G401.6 (cell line): ENCODE data around the gene MARCHF11.

Source experiments
- FAIRE-seq: peaks from 2 replicates; lab custom pipeline; 2012; peaks lifted over from hg19 to GRCh38; lab: Jason Lieb, UNC

Gene MARCHF11

GRCh38 chr5:16050414-16050813 is 129.2 kb downstream of the MARCHF11 start:
- FAIRE-seq = no peak

- FAIRE-seq = no peak
Observed at GRCh38 chr5:16049761-16050160, 129.8 kb downstream of the MARCHF11 start.

GRCh38 chr5:16048132-16048531 is 131.5 kb downstream of the MARCHF11 start:
- no peak for FAIRE-seq

GRCh38 chr5:16043349-16043965 is 136.1 kb downstream of the MARCHF11 start:
- no peak for FAIRE-seq

- no peak for FAIRE-seq
Observed at GRCh38 chr5:16037121-16037845, 142.3 kb downstream of the MARCHF11 start.

DNA sequence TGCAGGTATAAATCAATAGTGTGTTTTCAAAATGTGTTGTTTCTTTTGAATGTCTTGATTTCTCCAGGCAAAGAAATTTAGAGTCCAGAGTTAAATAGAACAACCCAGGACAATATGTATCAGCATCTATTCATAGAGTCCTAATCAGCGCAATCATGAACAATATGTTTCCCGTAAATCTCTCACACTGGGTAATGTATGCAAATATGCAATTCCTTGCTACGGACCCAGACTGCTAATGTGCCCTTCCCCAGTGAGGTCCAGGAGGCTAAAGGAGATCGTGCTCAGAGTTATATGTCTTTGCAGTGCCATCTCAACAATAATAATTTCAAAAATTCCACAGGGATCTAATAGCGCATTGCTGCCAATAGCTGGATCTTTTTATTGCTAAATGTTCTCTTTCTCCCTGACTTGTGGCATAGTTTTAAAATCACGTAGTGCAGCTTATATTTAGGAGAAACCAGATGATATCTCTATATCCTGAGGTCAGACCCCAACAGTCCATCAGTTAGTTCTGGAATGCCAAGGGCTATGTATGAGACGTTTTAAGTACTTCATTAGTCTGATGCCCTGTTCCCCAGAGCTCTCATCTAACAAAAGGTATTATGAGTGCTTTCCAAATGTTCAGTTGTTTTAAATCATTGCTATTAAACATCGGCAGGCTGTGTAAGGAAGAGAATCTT is 145.1 kb downstream of the MARCHF11 start:
- no peak for FAIRE-seq

DNA sequence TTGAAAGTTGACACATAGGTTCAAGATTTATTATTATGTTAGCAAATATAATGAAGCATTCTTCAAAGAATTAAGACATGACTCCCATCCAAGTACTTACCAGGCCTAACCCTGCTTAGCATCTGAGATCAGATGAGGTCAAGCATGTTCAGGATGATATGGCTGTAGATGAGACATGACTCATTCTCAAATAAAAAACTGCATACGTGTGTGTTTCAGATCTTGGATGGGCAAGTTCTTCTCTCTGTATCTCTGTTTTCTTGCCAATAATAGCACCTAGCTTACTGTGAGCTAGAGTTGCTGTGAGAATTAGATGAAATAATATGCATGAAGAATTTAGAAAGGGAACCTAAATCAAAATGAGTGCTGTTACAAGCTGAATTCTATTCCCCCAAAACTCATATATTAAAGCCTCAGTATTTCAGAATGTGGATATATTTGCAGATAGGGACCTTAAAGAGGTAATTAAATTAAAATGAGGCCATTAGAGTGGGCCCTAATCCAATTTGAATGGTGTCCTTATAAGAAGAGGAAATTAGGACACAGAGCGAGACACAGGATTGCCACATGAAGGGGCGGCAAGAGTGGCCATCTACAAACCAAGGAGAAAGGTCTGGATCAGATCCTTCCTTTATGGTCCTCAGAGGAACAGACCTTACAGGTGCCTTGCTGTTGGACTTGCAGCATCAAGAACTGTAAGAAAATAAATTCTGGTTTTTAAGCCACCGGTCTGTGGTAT is 146.2 kb downstream of the MARCHF11 start:
- FAIRE-seq = no peak

DNA sequence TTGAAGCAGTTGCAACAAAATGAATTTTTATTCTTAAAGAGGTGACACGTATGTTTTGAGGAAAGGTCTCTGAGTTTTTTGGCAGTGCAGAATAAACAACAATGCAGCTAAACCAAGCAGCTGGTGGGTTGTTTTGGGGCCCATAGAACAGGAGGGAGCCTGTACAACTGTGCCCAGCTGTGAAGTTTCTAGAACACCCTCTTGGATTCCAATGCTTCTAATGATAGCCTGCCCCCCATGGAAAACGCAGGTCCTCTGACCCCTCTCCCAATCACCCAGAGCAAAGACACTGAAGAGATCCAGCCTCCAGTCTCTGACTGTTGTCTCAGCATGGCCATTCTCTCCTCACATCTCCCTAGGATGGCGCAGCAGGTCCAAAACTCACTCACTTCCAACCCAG is 150.9 kb downstream of the MARCHF11 start:
- no peak for FAIRE-seq

- FAIRE-seq = no peak
Observed at GRCh38 chr5:16025681-16026080, 153.9 kb downstream of the MARCHF11 start.

GRCh38 chr5:16018970-16019369 is 160.6 kb downstream of the MARCHF11 start:
- no peak for FAIRE-seq

DNA sequence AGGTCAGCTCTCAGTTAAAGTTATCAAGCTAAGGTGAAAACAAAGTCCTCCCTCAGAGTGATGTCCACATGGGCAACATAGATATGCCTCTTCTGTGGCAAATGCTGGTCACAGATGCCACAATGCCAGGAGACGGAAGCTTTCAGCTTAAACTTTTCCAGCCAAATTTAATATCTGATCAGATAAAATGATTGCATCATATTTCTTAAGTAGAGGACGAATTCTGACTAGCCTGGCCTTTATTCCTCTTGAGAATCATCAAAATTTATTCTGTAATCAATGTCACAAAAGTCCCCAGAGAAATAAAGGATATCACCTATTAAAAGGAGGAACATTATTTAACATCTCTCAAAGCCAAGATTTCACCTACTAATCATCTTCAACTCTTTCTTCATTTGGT is 161.9 kb downstream of the MARCHF11 start:
- FAIRE-seq = no peak
